Lung (tissue), 12 donors: ENCODE measurements around the gene SYNGR3. TPM values are rescaled to one million over a fixed set of nuclear protein-coding genes. Genes with fewer than 3 reads are reported as not detected.

Experiments used
- ATAC-seq: fragments of 200-7000 bp; cut with Tn5 transposase; one replicate; pipeline ENCODE4 v1.9.1; 2020; ENCODE audit warnings: moderate number of reproducible peaks; ENCODE audit not compliant: insufficient read depth, low FRiP score
- DNase-seq, 3 donors: peaks; one replicate each; pipeline ENCODE4 v3.0.0-alpha.2; 2013 to 2017
- H3K27ac ChIP-seq, 2 donors: one replicate each; pipeline ENCODE4 v1.5.1; 2013; ENCODE audit warnings: mild to moderate bottlenecking in 2 of 2, moderate library complexity in 2 of 2, control low read depth in 1 of 2, inconsistent platforms in 1 of 2, low read depth in 1 of 2, low read length in 1 of 2
- H3K27me3 ChIP-seq, 3 donors: one replicate each; pipeline ENCODE4 v1.5.1; 2013; ENCODE audit warnings: low read length in 2 of 3; ENCODE audit not compliant: control insufficient read depth in 3 of 3, insufficient read depth in 3 of 3
- H3K36me3 ChIP-seq, 4 donors: one replicate each; pipeline ENCODE4 v1.5.1; 2013; ENCODE audit warnings: low read length in 4 of 4, mild to moderate bottlenecking in 1 of 4, moderate library complexity in 1 of 4; ENCODE audit not compliant: control insufficient read depth in 4 of 4, insufficient read depth in 4 of 4
- H3K4me1 ChIP-seq, 5 donors: one replicate each; pipeline ENCODE4 v1.5.1; 2013; ENCODE audit warnings: low read length in 5 of 5, mild to moderate bottlenecking in 2 of 5, moderate library complexity in 1 of 5; ENCODE audit not compliant: control insufficient read depth in 5 of 5, insufficient read depth in 5 of 5
- H3K4me3 ChIP-seq: one replicate; pipeline ENCODE4 v1.5.1; 2013; ENCODE audit warnings: mild to moderate bottlenecking, control low read depth, moderate library complexity
- H3K9ac ChIP-seq, 2 donors: one replicate each; pipeline ENCODE4 v1.5.1; 2013; ENCODE audit warnings: low read length in 2 of 2, control low read depth in 1 of 2; ENCODE audit not compliant: insufficient read depth in 1 of 2
- H3K9me3 ChIP-seq, 4 donors: one replicate each; pipeline ENCODE4 v1.5.1; 2013; ENCODE audit warnings: low read length in 3 of 4, mild to moderate bottlenecking in 1 of 4, moderate library complexity in 1 of 4; ENCODE audit not compliant: control insufficient read depth in 4 of 4, insufficient read depth in 3 of 4
- WGBS, 2 donors: extraction: QIAGEN DNeasy Blood & Tissue Kit; methylation state at CpG; one replicate each; pipeline ENCODE4 v1.1.7; 2013; 5-methylcytosine and 5-hydroxymethylcytosine counted together
- polyA plus RNA-seq, 2 donors: library from polyadenylated mRNA; stranded (reverse); fragments of 200-250 nt; gene quantifications; one replicate each; pipeline ENCODE4 v1.2.1, GENCODE V29; 2013
- total RNA-seq, 2 donors: library from RNA; depleted of rRNA in 1 of 2; stranded (reverse); fragments of >200 nt in 1 of 2; gene quantifications; one replicate each; pipeline ENCODE4 v1.2.1, GENCODE V29; 2014 to 2021
- TF ChIP-seq, protein P1 (sequence below): IDR thresholded peaks from 2 replicates; pipeline ENCODE4 v1.5.1; 2012; ENCODE audit warnings: mild to moderate bottlenecking; ENCODE audit errors: control extremely low read depth, extremely low read depth
- donor health status: control.
- donor health status: control.
- donor health status: Bipolar disorder and iron deficiency.
- donor health status: healthy.
- donor health status: DM: yes; HTN: yes; CAD: no.

SYNGR3 gene
- total and polyA plus RNA-seq, 4 donors = 0.10 to 0.69 (median 0.43) TPM

DNA sequence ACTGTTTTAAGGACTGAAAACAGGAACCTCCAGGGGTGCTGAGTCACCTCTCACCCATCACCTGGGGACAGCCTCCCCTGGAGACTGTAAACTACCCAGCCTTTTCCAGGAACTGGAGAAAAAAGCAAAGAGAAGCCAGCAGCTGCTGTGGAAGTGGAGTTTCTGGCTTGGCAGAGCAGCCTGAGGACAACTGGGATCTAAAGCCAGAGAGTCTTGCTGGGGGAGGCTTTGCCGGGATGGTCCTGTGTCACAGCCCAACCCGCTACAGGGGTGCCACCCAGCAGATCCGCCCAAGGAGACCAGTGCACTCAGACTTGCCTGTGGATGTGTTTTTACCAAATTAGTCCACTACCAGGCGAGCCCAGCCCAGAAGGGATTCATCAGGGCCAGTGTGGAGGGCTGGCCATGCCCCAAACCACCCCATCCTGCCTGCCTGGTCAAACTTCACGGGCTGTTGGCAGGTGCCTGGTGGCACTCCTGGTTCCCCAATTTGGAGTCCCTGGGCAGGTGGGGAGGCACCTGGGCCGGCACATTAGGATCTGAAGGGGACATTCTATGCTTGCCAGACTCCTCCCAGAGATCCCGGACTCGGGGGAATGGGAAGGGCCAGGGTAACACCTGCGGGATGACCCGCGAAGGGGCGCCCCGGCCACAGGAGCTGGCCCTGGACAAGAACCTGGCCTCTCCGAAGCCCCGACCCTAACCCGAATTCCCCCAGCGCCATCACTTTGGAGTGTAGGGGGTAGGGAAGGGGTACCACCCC is 47.5 kb upstream of the SYNGR3 start:
- H3K36me3 ChIP-seq = peaks cover 0 to 30% (median 8%) of the 10 kb centered on the region in 4 donors

GRCh38 chr16:1942810-1943726 is 46.7 kb upstream of the SYNGR3 start, which contains the start of gene MSRB1:
Gene MSRB1, minus strand, starts transcription at chr16:1943199. Its CDS starts 43 bp downstream, at chr16:1943156.
- Histone ChIP-seq H3K9me3 (no peaks in the 10 kb centered on the region), H3K27me3 (no peaks in the 10 kb centered on the region), H3K4me3 (peak within 1 kb of the TSS; percentile 83), H3K4me1 (peaks cover 0 to 12% (median 7%) of the 10 kb centered on the region in 5 donors), H3K27ac (peak within 1 kb of the TSS; percentile 89 to 90), H3K36me3 (peaks cover 0 to 26% (median 5%) of the 10 kb centered on the region in 4 donors), H3K9ac (peak within 1 kb of the TSS in 1 of 2 donors; percentile 47)
- DNase-seq (peak; percentile 99), ATAC-seq (peak; percentile 97)
- WGBS, 2 donors = 2% methylated on average over 61 to 77 of the region's 77 CpGs
- TF ChIP-seq, protein P1, sequence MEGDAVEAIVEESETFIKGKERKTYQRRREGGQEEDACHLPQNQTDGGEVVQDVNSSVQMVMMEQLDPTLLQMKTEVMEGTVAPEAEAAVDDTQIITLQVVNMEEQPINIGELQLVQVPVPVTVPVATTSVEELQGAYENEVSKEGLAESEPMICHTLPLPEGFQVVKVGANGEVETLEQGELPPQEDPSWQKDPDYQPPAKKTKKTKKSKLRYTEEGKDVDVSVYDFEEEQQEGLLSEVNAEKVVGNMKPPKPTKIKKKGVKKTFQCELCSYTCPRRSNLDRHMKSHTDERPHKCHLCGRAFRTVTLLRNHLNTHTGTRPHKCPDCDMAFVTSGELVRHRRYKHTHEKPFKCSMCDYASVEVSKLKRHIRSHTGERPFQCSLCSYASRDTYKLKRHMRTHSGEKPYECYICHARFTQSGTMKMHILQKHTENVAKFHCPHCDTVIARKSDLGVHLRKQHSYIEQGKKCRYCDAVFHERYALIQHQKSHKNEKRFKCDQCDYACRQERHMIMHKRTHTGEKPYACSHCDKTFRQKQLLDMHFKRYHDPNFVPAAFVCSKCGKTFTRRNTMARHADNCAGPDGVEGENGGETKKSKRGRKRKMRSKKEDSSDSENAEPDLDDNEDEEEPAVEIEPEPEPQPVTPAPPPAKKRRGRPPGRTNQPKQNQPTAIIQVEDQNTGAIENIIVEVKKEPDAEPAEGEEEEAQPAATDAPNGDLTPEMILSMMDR = no peak

More for the DNA sequence above, 47.5 kb upstream of the SYNGR3 start:
- Histone ChIP-seq H3K9me3 (no peaks in the 10 kb centered on the region), H3K4me3 (peak overlapping the region; percentile 83), H3K9ac (peak overlapping the region in 1 of 2 donors; percentile 47), H3K27me3 (no peaks in the 10 kb centered on the region), H3K4me1 (peaks cover 0 to 12% (median 7%) of the 10 kb centered on the region in 5 donors), H3K27ac (peak overlapping the region; percentile 89 to 90)
- ATAC-seq (no peak), DNase-seq (no peak)
- 10 to 18% methylated on average over 15 to 17 of the region's 17 CpGs for WGBS, 2 donors
- TF ChIP-seq, protein P1 = no peak

GRCh38 chr16:1944612-1945199 is 45.1 kb upstream of the SYNGR3 start:
- TF ChIP-seq, protein P1 = no peak
- H3K27ac ChIP-seq = no peak overlapping the region
- H3K9ac ChIP-seq = no peak overlapping the region
- no peaks in the 10 kb centered on the region for H3K27me3 ChIP-seq
- DNase-seq = no peak
- H3K4me3 ChIP-seq = no peak overlapping the region
- peaks cover 0 to 12% (median 7%) of the 10 kb centered on the region in 5 donors for H3K4me1 ChIP-seq
- ATAC-seq = no peak
- WGBS, 2 donors = 91 to 97% methylated on average over 21 of the region's 21 CpGs
- H3K9me3 ChIP-seq = no peaks in the 10 kb centered on the region
- H3K36me3 ChIP-seq = peaks cover 0 to 11% (median 0%) of the 10 kb centered on the region in 4 donors
